C4-2B (cell line): ENCODE measurements around the gene KSR2.
A peak's percentile ranks its signal among the peaks of the same experiment; 100 is the strongest.

Experiments used
- H3K27ac ChIP-seq: fragments of 450-650 bp; 2 replicates; pipeline ENCODE4 v1.5.1; 2017
- ZFX ChIP-seq: fragments of 450-650 bp; IDR thresholded peaks from 2 replicates; pipeline ENCODE4 v1.6.1; 2017
- TF ChIP-seq, protein P1 (sequence below): fragments of 450-650 bp; conservative IDR thresholded peaks from 2 replicates; pipeline ENCODE4 v1.5.1; 2017; ENCODE audit warnings: mild to moderate bottlenecking

KSR2 gene

DNA sequence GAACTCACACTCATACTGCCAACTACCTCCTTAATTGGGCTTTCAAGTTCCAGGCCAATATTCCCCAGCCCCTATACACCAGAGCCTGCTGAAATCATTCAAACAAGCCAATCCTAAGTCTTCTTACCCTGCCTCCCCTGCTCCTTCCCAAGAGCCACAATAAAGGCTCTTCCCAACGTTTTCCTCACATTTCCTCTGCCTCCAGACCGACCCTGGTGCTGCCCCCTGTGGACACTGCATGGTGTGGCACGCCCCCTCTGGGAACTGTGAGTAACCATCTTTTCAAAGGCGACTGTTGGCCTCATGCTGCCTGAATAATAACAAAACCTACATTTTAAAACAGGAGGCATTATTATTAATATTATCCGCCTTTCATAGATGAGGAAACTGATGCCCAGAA lies 495.8 kb downstream of the KSR2 start:
- H3K27ac ChIP-seq, result no peak overlapping the region
- no peak for TF ChIP-seq ZFX
- TF ChIP-seq, protein P1, sequence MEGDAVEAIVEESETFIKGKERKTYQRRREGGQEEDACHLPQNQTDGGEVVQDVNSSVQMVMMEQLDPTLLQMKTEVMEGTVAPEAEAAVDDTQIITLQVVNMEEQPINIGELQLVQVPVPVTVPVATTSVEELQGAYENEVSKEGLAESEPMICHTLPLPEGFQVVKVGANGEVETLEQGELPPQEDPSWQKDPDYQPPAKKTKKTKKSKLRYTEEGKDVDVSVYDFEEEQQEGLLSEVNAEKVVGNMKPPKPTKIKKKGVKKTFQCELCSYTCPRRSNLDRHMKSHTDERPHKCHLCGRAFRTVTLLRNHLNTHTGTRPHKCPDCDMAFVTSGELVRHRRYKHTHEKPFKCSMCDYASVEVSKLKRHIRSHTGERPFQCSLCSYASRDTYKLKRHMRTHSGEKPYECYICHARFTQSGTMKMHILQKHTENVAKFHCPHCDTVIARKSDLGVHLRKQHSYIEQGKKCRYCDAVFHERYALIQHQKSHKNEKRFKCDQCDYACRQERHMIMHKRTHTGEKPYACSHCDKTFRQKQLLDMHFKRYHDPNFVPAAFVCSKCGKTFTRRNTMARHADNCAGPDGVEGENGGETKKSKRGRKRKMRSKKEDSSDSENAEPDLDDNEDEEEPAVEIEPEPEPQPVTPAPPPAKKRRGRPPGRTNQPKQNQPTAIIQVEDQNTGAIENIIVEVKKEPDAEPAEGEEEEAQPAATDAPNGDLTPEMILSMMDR, result peak; percentile 49

DNA sequence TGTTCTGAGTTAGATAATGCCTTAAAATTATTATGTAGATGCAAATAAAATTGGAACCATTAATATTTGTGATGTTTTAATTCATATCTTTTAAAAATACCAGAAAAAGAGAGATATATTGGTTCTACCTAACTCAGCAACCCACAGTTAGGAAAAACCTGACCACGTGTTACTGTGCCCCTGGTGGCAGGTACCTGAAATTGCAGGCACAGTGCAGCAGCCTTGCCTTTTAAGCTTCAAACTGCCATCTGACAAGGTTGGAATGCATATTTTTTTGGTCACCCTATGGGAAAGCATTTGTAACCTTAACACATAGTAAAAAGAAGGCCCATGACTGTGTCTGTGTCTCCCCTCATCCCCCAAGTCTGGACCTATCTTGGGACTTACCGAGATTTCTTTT lies 498.0 kb downstream of the KSR2 start:
- no peak overlapping the region for H3K27ac ChIP-seq
- TF ChIP-seq, protein P1, result peak; percentile 65
- no peak for TF ChIP-seq ZFX

DNA sequence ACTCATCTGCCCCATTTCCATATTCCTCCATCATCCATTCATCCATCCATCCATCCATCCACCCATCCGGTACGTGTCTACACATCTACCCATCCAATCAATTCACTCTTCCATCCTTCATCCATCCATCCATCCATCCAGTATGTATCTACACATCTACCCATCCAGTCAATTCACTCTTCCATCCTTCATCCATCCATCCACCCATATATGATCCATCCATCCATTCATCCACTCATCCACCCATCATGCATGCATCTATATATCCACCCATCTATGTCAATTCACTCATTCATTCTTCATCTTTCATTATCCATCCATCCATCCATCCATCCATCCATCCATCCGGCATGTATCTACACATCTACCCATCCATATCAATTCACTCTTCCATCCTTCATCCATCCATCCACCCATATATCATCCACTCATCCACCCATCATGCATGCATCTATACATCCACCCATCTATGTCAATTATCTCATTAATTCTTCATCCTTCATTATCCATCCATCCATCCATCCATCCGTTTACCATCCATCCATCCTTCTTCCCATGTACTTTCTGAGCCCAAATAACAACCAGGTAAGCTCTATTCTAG lies 498.8 kb downstream of the KSR2 start:
- no peak overlapping the region for H3K27ac ChIP-seq
- TF ChIP-seq, protein P1, result no peak
- no peak for TF ChIP-seq ZFX

DNA sequence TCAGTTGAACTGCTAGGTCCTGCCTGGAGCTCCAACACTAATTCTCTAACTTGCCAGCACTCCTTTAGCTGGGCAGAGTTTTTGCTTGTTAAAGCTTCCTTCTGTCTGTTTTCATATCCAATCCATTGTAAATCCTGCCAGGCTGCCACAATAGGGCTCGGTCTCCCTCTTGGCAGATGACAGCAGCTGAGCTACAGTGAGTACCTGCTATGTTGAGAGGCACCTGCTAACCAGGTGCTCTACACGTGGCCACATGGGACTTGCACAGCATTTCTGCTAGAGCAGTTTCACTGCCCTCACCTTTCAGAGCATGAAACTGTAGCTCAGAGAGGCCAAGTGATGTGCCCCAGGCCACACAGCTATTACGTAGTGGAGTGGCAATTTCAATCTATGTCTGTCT lies 500.8 kb downstream of the KSR2 start:
- no peak for TF ChIP-seq ZFX
- TF ChIP-seq, protein P1, result no peak
- H3K27ac ChIP-seq, result no peak overlapping the region

DNA sequence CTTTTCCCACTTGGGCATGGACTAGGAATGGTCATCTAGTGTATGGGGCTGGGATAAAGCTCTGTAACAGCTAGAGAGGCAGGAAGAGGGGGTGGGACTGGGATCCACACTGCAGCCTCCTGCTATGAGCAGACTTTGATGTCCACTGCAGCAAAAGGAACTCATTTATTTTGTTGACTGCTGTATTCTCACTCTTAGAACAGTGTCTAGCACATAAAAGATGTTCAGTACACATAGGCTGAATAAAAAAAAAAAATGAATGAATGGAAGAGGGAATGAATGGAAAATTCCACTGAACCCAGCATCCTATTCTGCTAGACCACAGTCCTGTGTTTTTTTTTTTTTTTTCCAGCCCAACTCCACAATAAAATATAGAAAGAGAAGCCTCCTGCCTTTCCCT lies 501.2 kb downstream of the KSR2 start:
- no peak overlapping the region for H3K27ac ChIP-seq
- TF ChIP-seq, protein P1, result no peak
- TF ChIP-seq ZFX, result no peak

DNA sequence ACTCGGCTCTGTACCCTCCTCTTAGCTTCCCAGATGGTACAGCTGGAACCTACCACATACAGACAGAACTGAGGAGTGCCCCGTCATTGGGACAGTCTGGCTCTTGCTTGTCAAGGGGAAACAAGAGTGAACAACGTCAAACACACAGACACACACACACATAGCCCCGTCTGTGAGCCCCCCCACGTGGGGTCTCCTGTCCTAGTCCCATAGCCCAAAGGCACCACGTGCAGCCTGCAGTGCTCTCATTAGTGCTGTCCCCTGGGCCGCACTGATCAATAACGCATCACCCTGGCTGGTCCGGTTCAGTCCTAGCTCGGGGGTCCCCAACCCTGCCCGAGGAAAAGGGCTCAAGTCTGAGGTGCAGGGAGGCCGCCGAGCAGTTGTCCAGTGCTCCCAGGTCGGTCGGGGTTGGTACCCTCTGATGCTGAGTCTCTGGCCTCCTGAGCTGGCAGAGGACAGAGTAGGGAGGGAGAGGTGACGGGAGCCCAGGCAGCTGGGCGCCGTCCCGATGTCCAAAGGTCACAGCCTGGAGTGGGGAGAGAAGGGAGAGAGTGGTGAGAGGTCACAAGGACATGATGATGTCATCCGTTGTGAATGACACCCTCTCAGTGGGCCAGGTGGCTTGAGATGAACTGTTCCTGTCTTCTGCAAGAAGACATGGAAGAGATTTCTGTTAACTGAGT lies 502.0 kb downstream of the KSR2 start:
- H3K27ac ChIP-seq, result no peak overlapping the region
- TF ChIP-seq, protein P1, result no peak
- TF ChIP-seq ZFX, result no peak

DNA sequence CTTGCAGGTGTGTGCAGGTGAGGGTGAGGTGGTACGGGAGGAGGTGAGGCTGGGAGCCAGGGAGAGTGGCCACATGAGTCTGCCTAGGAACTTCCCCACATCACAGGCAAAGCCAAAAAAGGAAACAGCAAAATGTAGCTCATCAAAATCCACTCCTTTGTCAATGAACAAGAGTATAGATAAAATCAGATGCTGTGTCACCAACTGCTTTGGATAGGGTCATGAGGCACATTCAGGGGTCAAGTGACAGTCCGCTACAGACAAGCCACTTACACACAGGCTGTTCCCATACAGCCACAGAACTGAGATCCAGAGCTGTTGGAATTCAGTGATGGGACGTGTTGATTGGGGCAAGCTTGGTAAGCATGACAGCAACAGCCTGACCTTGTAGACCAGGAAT lies 507.1 kb downstream of the KSR2 start:
- no peak for TF ChIP-seq ZFX
- TF ChIP-seq, protein P1, result no peak

More for the DNA sequence above, 507.1 kb downstream of the KSR2 start:
- H3K27ac ChIP-seq, result no peak overlapping the region
